KMS-11 (cell line): Measurements from ENCODE around the gene CLIP2.
"Not testable (repeated sequence)": the region's sequence is repeated elsewhere in the genome, so short reads cannot be mapped to it uniquely, and the experiment has no call there.

ENCODE experiments used
- H2AFZ ChIP-seq: fragments of 200-600 bp; sonication (generic); 2 replicates; pipeline ENCODE4 v1.6.1; 2016; ENCODE audit warnings: antibody characterized with exemption, mixed run types, low read depth
- H3K27ac ChIP-seq: fragments of 200-600 bp; sonication (generic); 2 replicates; pipeline ENCODE4 v1.6.1; 2016; ENCODE audit warnings: mild to moderate bottlenecking, mixed run types
- H3K27me3 ChIP-seq: fragments of 200-600 bp; sonication (generic); 2 replicates; pipeline ENCODE4 v1.6.1; 2017; ENCODE audit warnings: mild to moderate bottlenecking, low read depth, mixed run types, moderate library complexity; ENCODE audit not compliant: insufficient read depth
- H3K36me3 ChIP-seq: fragments of 200-600 bp; sonication (generic); 2 replicates; pipeline ENCODE4 v1.6.1; 2017; ENCODE audit warnings: mild to moderate bottlenecking, mixed run types; ENCODE audit not compliant: insufficient read depth
- H3K4me1 ChIP-seq: fragments of 200-600 bp; sonication (generic); 2 replicates; pipeline ENCODE4 v1.6.1; 2016; ENCODE audit warnings: mild to moderate bottlenecking, low read depth, mixed run types; ENCODE audit not compliant: poor library complexity, severe bottlenecking
- H3K4me2 ChIP-seq: fragments of 200-600 bp; sonication (generic); 2 replicates; pipeline ENCODE4 v1.7.0; 2016; ENCODE audit warnings: mild to moderate bottlenecking, mixed run types
- H3K4me3 ChIP-seq: fragments of 200-600 bp; sonication (generic); IDR thresholded peaks from 2 replicates; pipeline ENCODE4 v1.6.1; 2017; ENCODE audit warnings: low read depth, low read length, mixed read lengths; ENCODE audit not compliant: insufficient read depth
- H3K79me2 ChIP-seq: fragments of 200-600 bp; sonication (generic); 2 replicates; pipeline ENCODE4 v1.6.1; 2016; ENCODE audit warnings: low read depth, mixed run types; ENCODE audit not compliant: insufficient read depth
- H3K9ac ChIP-seq: fragments of 200-600 bp; sonication (generic); 2 replicates; pipeline ENCODE4 v1.6.1; 2016; ENCODE audit warnings: mild to moderate bottlenecking, mixed run types
- H4K20me1 ChIP-seq: fragments of 200-600 bp; sonication (generic); 2 replicates; pipeline ENCODE4 v1.6.1; 2016; ENCODE audit warnings: mild to moderate bottlenecking, mixed run types; ENCODE audit not compliant: insufficient read depth
- CTCF ChIP-seq: fragments of 200-600 bp; sonication (generic); conservative IDR thresholded peaks from 2 replicates; pipeline ENCODE4 v1.6.1; 2017; ENCODE audit warnings: low read depth, mild to moderate bottlenecking, antibody characterized with exemption, low read length, moderate library complexity, mixed read lengths

The CLIP2 gene

GRCh38 chr7:74387606-74388005 is 98.4 kb downstream of the CLIP2 start:
- peaks cover 5% of the 10 kb centered on the region; the same call in 1 of the 2 replicates for H3K27me3 ChIP-seq
- no peak overlapping the region for H3K27ac ChIP-seq
- H4K20me1 ChIP-seq = no peaks in the 10 kb centered on the region
- no peaks in the 10 kb centered on the region for H3K36me3 ChIP-seq
- no peak overlapping the region for H3K9ac ChIP-seq
- no peak overlapping the region for H2AFZ ChIP-seq
- no peaks in the 10 kb centered on the region for H3K79me2 ChIP-seq
- no peaks in the 10 kb centered on the region for H3K4me1 ChIP-seq
- H3K4me2 ChIP-seq = no peak overlapping the region
- TF ChIP-seq CTCF = no peak
- no peak overlapping the region for H3K4me3 ChIP-seq

GRCh38 chr7:74388880-74389415 is 99.7 kb downstream of the CLIP2 start:
- H3K4me2 ChIP-seq = no peak overlapping the region
- H3K27ac ChIP-seq = no peak overlapping the region
- peaks cover 2% of the 10 kb centered on the region; the same call in 1 of the 2 replicates for H3K27me3 ChIP-seq
- TF ChIP-seq CTCF = no peak
- no peak overlapping the region for H3K9ac ChIP-seq
- no peaks in the 10 kb centered on the region for H3K79me2 ChIP-seq
- no peaks in the 10 kb centered on the region for H4K20me1 ChIP-seq
- no peaks in the 10 kb centered on the region for H3K36me3 ChIP-seq
- no peak overlapping the region for H3K4me3 ChIP-seq
- H3K4me1 ChIP-seq = no peaks in the 10 kb centered on the region
- no peak overlapping the region for H2AFZ ChIP-seq

GRCh38 chr7:74393722-74394121 is 104.5 kb downstream of the CLIP2 start:
- H3K36me3 ChIP-seq, H4K20me1 ChIP-seq, H3K27ac ChIP-seq, H3K4me2 ChIP-seq, H2AFZ ChIP-seq, H3K9ac ChIP-seq, H3K79me2 ChIP-seq, H3K4me1 ChIP-seq, H3K4me3 ChIP-seq: not testable (repeated sequence)
- peaks cover 21% of the 10 kb centered on the region; the same call in 1 of the 2 replicates for H3K27me3 ChIP-seq

GRCh38 chr7:74394601-74395000 is 105.4 kb downstream of the CLIP2 start:
- H3K27me3 ChIP-seq = peaks cover 21% of the 10 kb centered on the region; the same call in 1 of the 2 replicates
- not testable (repeated sequence) for H3K9ac ChIP-seq, H3K4me1 ChIP-seq, H3K27ac ChIP-seq, H3K36me3 ChIP-seq, H3K4me2 ChIP-seq, H3K79me2 ChIP-seq, H2AFZ ChIP-seq, H4K20me1 ChIP-seq, H3K4me3 ChIP-seq

- H3K4me3 ChIP-seq = no peak overlapping the region
- H3K36me3 ChIP-seq = no peaks in the 10 kb centered on the region
- no peak overlapping the region for H2AFZ ChIP-seq
- H3K79me2 ChIP-seq = no peaks in the 10 kb centered on the region
- H4K20me1 ChIP-seq = no peaks in the 10 kb centered on the region
- no peak for TF ChIP-seq CTCF
- H3K27ac ChIP-seq = no peak overlapping the region
- H3K27me3 ChIP-seq = peaks cover 27% of the 10 kb centered on the region; the same call in 1 of the 2 replicates
- no peak overlapping the region for H3K4me2 ChIP-seq
- no peaks in the 10 kb centered on the region for H3K4me1 ChIP-seq
- no peak overlapping the region for H3K9ac ChIP-seq
Observed at GRCh38 chr7:74395745-74396311, 106.6 kb downstream of the CLIP2 start.
